M059J (cell line): ENCODE measurements around the gene PRM3. TPM values are rescaled to one million over a fixed set of nuclear protein-coding genes. Genes with fewer than 3 reads are reported as not detected.
A peak's percentile ranks its signal among the peaks of the same experiment; 100 is the strongest.

Source experiments
- DNase-seq: peaks from one replicate; pipeline ENCODE4 v3.0.0-alpha.2; 2012; ENCODE audit warnings: low read depth
- total RNA-seq: library from RNA; depleted of rRNA; stranded (reverse); fragments of >200 nt; shearing (Covaris generic); gene quantifications from 2 replicates; pipeline ENCODE4 v1.2.3, GENCODE V29; 2014

PRM3 gene
- total RNA-seq, 1 experiment from 2014 or later, result not detected

DNA sequence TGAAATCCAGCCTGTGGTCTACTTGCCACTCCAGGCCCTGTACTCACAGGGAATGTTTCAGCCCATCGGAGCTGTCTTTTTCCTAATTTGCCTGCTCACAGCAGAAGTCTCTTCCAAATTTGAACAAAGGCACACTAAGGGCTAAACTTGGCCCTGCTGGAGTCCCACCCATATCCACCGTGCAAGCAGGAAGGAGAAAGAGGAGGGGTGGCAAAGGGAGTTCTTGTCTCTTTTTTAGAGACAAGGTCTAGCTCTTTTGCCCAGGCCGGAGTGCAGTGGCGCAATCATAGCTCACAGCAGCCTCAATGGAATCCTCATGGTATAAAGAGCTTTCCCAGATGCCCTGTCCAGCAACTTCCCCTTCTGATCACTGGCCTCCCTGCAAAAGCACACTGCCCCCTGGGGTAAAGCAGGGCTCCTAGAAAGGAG lies 10.4 kb upstream of the PRM3 start:
- no peak for DNase-seq

DNA sequence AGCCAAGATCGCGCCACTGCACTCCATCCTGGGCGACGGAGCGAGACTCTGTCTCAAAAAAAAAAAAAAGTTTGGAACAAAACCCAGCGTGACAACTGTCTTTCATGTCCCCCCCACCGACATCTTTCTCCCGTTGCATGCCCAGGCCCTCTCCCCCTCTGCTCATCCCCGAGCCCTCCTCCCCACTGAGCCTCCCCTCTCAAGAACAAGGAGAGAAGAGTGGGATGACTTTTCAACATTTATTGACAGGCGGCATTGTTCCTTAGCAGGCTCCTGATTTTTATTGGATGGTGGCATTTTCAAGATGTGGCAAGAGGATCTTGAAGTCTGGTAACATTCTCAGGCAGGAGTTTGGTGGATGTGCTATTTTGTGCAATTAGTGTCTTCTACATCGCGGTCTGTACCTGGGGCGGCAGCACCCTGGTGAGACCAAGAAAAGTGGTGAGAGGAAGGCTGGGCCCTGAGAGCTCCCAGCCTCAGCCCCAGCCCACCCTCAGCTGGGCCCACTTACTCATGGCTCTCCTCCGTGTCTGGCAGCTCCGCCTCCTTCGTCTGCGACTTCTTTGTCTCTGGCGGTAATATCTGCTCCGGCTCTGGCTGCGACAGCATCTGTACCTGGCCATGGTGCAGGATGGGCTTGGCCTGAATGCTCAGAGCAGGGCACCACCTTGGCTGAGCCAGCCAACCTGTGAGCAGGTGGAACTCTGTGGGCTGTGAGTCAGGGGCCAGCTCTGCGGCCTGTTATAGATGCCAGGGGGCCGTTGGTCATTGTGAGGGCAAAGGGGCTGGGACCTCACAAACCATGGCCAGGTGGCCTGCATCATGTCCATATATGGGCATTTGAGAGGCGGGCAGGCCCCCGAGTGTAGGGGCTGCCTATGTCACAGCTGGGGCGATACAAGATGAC lies 7.4 kb upstream of the PRM3 start, which contains the start of gene PRM1:
Gene PRM1, minus strand, starts transcription at position 715 of the 907 bp plus-strand sequence. Its CDS starts 92 bp downstream, at position 623.
- no peak for DNase-seq

DNA sequence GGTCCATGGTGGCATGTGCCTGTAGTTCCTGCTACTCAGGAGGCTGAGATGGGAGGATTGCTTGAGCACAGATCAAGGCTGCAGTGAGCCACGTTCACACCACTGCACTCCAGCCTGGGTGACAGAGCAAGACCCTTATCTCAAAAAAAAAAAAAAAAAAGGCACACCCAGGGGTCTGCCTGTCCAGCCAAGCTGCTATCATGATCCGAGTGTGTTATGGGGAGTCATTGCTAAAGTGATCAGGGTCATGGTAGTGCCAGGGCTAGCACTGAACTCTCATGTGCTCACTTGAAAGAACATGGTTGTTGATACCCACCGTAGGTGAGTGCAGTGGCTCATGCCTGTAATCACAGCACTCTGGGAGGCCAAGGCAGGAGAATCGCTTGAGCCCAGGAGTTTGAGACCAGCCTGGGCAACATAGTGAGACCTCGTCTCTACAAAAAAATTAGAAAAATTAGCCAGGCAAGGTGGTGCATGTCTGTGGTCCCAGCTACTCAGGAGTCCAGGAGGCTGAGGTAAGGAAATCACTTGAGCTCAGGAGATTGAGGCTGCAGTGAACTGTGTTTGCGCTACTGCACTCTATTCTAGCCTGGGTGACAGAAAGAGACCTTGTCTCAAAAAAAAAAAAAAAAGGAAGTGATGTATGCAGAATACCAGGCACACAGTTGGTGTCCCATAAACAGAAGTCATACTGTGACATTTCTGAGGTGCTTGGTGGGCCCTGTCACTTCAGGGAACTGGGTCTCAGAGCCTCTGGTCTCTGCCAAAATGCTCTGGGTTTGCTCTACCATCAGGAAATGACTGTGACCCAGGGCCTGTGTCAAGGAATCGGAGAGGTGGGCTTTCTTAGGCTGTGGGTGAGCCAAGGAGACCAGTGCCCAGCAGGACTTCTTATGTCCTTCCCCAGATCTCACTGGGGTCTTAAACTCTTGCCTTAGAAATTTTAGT lies 5.5 kb upstream of the PRM3 start:
- DNase-seq, result no peak

DNA sequence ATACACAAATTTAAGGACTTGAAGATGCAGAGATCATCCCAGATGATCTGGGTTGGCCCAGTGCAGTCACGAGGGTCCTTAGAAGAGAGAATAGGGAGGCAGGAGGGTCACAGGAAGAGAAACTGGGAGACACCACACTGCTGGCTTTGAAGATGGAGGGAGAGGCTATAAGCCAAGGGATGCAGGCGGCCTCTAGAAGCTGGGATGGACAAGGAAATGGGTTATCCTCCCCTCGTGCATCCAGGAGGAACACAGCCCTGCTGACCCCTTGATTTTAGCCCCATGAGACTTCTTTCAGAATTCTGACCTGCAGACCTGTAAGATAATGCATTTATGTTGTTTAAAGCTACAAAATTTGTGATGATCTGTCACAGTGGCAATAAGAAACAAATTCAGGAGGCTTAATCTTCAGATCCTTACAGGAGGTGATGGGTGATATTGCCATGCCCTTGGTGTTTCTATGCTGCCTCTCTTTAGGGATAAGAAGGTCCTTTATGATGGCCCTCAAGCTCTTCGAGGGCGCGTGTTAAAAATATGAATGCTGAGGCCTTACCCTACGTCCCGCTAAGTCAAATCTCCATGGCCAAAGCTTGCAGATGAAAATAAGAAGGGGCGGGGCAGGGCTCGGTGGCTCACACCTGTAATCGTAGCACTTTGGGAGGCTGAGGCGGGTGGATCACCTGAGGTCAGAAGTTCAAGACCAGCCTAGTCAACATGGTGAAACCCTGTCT lies 4.3 kb upstream of the PRM3 start:
- no peak for DNase-seq

DNA sequence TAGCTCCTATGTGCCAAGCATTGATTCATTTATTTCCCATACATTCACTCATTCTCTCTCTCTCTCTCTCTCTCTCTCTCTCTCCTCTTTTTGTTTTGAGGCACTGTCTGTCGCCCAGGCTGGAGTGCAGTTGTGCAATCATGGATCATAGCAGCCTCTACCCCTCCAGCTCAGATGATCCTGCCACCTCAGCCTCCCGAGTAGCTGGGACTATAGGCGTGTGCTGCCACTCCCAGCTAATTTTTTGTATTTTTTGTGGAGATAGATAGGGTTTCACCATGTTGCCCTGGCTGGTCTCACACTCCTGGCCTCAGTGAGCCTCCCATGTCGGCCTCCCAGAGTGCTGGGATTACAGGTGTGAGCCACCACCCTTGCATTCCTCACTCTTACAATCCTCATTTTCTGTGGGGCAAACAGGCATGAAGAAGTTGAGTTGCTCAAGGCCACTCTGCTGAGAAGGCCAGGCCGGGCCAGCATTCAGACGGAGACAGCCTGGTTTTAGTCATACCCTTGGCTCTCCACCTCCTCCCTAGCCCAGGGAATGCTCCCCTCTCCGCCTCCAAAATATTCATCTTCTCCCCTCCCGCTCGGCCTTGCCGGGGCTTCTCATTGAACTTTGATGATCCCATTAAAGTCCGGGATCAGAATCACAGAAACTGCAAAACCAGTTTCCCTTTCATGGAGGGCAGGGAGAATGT lies 3.6 kb upstream of the PRM3 start:
- no peak for DNase-seq

DNA sequence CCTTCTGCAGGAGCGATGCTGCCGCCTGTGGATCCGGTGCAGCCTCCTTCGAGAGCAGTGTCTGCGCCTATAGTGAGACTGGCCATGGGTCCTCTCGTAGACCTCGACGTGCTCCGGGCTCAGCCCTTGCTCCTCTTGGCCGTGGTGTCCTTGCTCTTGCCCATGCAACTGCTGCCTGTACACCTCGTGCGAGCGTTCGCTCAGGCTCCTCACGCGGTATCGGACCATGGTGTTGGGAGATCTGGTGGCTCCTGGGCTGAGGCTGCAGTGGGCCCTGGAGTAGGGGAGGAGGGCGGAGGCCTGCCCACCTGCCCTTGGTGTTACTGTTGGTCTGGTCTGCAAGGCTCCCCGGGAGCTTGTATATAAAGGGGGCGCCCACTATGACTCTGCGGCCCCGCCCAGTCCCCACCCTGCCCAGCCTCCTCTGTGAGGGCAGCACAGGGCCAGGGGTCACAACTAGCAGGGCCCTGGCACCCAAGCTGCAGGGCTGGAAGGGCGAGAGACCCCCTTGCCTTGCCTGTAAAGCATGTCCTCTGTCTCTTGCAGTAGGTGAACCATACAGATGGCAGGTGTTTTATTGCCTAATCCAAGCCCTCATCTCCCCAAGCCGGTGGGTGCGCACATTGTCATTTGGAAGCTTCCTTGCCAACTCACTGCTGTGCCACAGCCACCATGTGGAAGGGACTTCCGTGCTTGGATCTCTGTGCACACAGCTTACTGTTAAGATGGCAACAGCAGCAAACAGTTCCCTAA lies 2.9 kb upstream of the PRM3 start, which contains the start of gene PRM2:
Gene PRM2, minus strand, starts transcription at position 338 of the 753 bp plus-strand sequence. Its CDS starts 110 bp downstream, at position 228.
- no peak for DNase-seq

DNA sequence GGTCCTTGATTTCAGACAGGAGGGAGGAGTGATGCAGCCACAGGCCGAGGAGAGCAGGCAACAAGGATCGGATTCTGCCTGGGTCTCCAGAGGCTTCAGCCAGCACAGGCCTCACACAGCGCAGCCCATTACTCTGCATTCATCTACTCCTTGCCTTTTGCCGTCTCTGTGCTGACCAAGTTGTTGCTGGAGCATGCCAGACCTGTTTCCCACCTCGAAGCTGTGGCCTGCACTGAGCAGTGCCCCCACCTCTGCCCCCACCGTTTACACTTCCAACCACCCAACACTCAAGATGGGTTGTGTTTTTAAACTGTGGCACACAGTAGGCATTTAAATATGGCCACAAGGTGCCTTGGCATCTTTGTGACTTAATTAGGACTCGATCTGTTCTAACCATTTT lies 1.5 kb upstream of the PRM3 start:
- DNase-seq, result no peak

DNA sequence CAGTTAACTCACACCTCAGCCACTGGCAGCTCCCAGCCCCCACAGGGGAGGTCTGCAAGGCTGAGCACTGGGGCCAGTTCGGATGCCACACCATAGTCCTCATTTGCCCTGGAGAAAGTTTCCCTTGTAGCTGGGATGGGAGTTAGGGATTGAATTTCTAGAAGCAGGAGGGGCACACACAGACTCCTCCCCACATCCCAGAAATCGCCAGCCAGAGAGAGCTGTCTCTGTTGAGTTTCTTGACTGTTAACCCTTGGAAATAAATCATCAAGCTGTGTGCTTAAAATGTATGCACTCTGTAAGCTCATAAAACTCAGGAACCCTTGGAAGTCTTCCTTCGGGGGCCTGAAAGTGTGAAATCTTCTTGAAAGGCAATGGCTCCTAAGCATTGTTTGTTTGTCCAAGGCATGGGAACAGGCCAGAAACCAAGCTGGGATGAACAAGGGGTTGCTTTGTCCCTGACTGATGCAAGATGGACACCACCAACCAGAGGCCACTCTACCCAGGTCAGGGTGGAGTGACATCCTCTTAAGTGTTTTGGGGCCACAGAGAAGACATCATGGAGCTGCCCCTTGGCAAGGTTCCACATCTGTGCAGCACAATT lies 394 bp upstream of the PRM3 start:
- peak; percentile 48 for DNase-seq

DNA sequence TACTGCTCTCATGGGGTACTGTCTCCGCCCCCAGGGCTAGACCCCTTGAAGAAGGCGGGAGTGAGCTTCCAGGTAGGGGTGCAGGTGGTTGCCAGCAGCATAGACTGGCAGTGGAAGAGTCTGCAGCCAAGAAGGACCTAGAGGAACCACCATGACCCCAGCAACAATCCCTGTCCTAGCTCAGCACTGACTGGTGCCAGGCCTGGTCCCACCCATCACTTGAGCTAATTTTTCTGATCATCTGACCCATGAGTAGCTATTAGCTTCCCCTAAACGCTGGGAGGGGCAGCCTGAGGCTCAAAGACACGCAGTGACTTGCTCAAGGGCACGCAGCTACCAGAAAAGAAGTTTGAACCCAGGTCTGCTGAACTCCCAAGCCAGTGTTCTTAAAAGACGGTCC lies 945 bp downstream of the PRM3 start:
- DNase-seq, result no peak

DNA sequence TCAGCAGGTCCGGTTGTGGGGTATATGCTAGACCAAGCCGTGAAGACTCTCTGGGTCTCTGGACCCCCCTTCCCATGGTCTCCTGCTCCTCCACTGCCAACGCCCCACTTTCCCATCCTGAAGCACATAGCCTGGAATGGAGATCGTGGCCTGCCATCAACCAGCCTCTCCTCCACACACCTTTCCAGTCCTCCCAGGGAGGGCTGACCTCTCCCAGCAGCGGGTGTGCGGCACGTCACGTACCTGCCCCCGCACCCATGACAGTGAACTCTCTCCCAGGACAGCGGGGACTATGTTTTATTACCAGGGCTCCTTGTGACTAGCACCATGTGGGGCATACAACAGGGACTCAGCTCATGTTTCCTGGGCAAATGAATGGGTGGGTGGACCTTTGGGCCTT lies 1.8 kb downstream of the PRM3 start:
- DNase-seq, result no peak

DNA sequence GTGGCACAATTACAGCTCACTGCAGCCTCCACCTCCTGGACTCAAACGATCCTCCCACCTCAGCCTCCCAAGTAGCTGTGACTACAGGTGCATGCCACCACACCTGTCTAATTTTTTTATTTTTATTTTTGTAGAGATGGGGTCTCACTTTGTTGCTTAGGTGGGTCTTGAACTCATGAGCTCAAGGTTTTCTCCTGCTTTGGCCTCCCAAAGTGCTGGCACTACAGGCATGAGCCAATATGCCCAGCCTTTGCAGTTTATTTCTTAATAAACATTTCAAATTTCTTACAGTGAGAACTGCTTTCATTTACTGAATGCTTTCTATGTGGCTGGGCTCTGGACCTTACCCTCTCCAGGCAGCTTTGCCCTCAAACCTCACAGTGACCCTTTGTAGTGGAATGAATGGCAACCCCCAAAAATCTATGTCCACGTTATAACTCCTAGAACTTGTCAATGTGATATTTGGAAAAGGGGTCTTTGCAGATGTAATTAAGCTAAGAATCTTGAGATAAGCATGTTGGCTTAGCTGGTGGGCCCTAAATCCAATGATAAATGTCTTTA lies 2.7 kb downstream of the PRM3 start:
- DNase-seq, result no peak

DNA sequence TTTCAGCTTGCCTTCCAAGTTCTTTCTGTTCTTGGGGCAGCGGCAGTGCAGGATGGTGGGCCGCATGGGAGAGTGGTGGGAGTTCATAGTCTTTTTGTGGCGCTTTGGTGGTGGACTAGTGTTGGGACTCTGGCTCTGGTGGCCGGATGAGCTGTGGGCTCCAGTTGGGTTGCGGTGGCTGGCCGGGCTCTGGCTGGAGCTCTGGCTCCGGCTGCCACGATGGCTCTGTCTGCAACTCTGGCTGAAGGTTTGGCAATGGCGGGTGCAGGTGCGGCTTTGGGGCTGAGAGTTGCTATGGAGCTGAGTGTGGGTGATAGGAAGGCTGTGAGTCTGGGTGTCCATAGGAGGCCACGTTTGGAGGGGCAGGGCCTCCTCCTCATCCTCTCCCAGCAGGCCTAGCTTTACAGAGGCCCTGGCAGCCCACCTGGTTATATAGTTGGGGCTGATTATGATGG lies 4.5 kb downstream of the PRM3 start, which contains the start of gene TNP2:
Gene TNP2, minus strand, starts transcription at position 405 of the 455 bp plus-strand sequence. Its CDS starts 63 bp downstream, at position 342.
- no peak for DNase-seq

DNA sequence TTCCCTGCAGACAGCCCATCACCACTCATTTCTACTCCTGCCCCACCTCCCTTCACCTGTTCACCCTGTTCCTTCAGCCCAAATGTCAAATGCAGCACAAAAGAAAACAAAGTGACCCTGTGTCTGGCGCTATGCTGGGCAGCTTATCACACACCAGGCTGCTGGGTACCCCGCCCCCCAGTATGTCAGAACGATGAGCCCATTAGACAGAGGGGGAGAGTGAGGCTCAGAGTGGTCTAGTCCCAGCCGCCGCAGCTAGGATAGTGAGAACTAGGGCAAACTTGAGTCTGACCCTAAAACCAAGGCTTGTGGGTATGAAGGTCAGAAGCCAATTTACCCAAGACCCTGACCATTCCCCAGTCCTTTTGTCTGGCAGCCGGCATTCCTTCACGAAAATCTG lies 8.3 kb downstream of the PRM3 start:
- DNase-seq, result no peak

DNA sequence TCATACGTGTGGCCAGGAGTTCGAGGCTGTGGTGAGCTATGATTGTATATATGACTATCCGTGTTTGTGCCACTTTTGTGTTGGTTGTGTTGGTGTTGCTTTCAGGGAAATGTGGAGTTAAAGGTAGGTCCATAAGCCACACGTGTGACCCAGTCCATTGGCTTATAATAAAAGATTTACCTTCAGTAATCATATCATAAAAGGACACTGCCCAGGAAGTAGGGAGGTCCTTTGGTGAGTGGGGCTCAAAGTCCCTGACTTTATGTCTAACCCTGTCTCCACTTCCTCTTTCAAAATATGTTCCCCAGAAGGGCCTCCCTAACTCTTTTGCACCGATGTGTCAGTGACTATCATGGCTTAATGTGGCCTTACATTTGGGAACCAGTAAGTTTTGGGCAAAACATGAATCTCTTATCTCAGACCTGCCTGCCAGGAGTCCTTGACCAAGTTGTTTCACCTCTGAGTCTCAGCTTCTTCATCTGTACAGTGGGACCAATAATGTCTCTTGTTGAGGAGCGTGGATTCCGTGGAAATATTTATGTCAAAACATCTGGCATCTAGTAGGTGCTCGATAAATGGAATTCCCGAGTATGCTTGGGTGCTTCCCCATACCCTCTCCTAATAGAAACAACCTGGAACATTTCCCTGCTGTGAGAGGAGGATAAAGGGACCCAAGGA lies 9.1 kb downstream of the PRM3 start:
- DNase-seq, result no peak

DNA sequence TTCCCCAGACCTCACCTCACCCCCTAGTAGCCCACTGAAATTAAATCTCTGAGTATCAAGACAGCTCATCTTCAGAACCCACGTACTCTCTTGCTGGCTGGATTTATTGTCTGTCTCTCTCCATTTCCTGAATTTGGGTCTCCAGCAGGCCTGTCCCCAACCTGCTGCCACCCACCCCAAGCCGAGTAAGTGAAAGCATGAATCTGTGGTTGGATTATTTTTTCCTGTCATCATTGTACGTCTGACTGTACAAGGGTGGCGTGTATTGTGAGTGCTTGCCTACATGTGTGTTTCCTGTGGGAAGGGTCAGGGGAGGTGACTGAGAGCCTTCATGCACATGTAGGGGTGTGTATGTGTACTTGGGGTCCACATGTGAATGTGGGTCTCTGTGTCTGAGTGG lies 9.7 kb downstream of the PRM3 start:
- DNase-seq, result no peak

DNA sequence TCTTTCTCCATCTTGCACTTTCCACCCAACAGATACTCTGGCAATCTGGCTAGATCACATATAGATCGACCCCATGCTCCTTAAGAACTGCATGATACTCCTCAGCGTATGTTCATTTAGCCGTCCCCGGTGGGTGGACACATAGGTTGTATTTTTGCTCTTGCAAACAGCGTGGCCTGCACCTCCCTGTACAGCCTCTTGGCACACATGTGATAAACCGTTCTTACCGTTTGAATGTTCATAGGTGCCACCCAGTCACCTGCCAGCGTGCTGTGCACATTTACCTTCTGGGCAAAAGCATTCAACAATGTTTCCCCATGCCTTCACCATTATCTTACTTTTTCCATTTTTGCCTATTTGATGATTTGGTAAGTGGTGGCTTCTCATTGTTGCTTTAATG lies 10.5 kb downstream of the PRM3 start:
- DNase-seq, result no peak

DNA sequence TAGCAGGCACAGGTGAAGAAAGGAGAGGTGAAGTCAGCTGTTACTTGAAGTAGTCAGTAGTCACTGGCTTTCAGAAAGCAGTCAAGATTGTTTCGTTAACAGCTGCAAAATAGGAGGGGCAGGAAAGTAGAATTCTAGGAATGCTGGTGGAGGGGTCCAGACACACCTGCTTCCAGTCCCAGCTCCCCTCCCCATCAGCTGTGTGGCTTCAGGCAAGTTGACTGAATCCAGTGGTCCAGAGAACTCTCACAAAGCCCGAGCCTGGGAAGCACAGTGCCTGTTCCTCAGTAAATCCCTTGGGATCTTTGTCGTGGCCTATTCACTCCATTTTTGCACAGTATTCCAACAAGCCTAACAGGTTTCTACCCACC lies 12.8 kb downstream of the PRM3 start:
- no peak for DNase-seq

DNA sequence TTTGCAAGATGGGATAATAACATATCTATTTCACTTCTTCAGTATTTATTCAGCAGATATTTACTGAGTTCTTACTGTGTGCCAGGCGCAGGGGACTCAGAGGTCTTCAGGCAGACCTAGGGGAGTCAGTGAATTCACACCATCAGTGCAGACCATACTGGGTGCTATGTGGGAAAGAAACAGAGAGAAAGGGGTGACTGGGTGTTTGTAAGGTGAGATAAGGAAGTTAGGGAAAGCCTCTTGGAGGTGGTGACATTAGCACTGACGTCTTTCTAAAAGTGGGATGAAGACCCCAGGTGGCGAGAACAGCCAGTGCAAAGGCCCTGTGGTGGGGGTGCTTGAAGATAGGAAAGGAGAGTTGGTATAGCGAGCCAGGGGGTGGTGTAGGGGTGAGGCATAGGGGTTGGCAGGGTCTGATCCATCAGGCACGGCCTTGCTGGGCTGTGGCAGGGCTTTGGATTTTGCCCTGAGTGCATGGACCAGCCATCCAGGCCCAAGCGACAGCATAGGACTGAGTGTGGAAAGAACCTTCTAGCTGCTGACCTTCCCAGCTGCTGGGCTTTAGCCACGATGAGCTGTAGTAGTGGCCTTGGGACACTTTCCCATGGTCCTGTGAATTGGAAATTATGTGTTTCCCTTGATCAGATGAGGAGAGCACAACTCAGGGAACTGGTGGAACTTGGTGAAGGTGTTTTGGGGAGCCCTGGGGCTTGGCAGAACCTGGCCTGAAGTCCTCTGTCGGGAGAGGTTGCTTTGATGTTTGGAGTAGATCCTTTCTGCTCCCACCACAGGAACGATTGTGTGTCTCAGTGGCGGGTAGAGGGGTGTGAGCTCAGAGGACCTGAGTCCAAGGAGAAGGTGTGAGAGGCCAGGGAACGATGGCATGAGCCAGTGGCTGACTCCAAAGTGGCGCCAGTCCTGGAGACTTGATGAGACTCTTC lies 13.5 kb downstream of the PRM3 start:
- DNase-seq, result no peak
